ENCODE measurements around the gene KLF1.
"Not testable (repeated sequence)": the region's sequence is repeated elsewhere in the genome, so short reads cannot be mapped to it uniquely, and the experiment has no call there.

The KLF1 gene

DNA sequence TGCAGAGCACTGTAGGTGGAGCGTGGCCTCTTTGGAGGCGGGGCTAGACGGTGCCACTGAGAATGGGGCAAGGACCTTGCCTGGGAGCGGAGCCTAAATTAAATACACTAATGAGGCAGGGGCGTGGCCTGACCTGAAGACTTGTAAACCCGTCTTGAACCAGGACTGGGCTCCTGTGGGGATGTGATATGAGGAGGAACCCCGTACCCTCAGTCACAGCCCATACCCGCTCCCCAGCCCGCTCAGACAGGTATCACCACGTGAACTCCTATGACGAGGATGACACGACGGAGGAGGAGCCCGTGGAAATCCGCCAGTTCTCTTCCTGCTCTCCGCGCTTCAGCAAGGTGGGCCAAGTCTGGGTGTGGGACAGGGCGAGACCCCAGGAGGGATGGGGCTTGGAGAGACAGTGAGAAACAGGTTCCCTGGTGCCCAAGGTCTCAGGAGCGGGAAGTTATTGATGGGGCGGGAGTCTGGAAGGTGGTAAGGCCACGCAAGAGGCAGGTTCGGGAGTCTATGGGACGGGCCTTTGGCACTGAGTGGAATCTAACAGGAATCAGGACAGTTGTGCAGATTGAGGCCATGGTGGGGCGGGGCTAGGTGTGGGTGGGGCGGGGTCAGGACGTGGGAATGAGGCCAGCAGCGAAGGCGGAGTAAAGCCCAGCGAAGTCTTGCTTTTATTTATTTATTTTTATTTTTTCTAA, 20.4 kb downstream of the KLF1 start:
- DNase-seq, result no peak

- no peak for DNase-seq
Observed at GRCh38 chr19:12865746-12866415, 21.1 kb downstream of the KLF1 start.

DNA sequence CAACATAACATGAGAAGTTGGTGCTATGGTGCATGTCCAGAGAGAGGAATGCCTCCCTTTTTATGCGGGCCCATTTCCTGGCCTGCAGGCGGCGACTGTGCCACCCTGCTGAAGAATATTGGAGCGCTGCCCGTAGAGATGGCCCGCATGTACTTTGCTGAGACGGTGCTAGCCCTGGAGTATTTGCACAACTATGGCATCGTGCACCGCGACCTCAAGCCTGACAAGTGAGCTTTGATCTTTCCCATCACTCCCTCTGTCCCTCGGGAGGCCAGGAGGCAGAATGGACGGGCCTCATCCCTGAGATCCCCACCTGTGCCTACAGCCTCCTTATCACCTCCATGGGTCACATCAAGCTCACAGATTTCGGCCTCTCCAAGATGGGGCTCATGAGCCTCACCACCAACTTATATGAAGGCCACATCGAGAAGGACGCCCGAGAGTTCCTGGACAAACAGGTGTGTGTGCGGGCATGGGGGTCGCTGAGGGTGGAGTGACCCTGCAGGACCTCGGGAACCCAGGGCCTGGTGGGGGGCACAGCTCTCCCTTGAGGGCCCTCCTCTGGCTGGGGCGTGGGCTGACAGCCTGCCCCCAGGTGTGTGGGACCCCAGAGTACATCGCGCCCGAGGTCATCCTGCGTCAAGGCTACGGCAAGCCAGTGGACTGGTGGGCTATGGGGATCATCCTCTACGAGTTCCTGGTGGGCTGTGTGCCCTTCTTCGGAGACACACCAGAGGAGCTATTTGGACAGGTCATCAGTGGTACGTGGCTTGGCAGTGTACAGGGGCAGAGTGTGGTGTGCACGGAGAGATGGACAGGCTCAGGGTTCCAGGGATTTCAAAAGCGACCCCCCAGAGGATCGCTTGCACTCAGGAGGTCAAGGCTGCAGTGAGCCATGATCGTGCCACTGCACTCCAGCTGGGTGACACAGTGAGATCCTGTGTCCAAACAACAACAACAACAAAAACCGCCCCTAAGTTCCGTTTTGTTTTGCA, 22.0 kb downstream of the KLF1 start:
- no peak for DNase-seq

GRCh38 chr19:12864143-12864542, 22.9 kb downstream of the KLF1 start:
- DNase-seq, result no peak

DNA sequence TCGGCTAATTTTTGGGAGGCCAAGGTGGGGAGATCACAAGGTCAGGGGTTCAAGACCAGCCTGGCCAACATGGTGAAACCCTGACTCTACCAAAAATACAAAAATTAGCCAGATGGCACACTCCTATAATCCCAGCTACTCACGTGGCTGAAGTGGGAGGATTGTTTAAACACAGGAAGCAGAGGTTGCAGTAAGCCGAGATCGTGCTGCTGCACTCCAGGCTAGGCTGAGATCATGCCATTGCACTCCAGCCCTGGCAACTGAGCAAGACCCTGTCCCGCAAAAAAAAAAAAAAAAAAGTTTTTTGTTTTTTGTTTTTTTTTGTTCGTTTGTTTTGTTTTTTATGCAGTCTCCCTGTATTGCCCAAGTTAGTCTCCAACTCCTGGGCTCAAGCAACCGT, 27.5 kb downstream of the KLF1 start:
- no peak for DNase-seq

DNA sequence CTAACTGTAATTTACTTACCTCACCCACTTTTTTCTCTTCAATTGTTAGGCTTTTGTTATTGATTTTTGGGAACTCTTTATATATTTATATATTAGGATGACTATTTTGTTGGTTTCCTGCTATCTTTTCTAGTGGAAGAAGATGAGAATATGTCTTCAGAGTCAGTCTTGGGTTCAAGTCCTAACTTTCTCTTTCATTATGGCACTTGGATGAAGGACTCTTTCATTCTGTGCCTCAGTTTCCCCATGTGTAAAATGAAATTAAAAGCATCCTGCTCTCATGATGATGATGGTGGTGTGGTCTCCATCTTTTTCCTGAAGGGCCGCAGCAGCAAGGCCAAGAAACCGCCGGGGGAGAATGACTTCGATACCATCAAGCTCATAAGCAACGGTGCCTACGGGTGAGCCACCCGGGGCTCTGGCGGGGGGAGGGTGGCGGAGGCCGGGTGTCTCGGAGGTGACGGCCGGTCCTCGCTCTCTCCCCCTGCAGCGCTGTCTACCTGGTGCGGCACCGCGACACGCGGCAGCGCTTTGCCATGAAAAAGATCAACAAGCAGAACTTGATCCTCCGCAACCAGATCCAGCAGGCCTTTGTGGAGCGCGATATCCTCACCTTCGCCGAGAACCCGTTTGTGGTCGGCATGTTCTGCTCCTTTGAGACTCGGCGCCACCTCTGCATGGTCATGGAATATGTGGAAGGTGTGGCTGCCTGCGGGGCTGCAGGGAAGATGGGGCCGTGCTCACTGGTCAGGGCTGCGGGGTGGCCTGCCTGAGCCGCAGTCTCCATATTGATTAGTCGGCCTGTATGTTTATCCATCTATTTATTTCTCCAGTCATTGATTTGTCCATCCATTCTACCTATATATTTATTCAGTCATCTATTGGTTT, 28.7 kb downstream of the KLF1 start:
- no peak for DNase-seq

DNA sequence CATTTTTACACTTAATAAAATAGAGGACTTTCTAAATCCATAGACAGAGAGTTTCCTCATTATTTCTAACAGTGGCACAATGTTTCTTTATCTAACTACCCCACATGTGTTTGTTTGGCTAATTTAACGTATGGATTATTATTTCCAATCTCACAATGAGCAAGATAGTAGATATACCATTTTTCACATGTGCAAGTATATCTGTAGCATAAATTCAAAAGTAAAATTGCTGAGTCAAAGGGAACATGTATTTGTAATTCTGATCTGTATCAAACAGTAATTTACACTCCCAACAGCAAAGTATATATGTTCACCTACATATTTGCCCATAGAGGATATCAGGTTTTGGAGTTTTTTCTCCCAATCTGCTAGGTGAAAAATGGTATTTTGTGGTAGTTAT, 30.3 kb downstream of the KLF1 start:
- DNase-seq, result no peak

DNA sequence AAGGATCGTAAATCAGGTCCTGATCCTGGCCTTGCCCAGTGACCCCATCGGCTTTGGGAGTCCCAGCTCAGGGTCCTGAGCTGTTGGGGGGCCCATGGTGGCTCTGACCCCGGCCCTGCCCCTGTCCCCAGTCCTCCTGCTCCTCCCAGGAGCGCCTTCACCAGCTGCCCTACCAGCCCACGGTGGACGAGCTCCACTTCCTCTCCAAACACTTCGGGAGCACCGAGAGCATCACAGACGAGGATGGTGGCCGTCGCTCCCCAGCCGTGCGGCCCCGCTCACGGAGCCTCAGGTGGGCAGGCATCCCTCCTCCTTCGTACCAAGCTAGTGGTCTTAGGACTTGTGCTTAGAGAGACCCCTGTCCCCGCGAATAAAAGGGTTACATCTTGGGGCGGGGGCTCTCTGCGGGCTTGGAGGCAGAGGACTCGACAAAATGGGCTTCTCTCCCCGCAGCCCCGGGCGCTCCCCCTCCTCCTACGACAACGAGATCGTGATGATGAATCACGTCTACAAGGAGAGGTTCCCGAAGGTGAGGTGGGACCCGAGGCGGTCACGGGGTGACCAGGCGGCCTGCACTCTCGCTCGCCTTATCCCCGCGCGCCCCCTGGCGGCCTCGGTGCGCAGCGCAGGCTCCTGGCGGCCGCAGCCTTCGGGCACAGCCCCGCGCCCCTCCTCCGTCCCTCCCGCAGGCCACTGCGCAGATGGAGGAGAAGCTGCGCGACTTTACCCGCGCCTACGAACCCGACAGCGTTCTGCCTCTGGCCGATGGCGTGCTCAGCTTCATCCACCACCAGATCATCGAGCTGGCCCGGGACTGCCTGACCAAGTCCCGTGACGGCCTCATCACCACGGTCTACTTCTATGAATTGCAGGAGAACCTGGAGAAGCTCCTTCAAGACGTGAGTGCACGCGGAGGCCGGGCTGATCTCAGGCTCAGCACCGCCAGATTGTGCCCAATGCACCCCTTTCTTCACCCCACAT, 39.6 kb downstream of the KLF1 start:
- no peak for DNase-seq

DNA sequence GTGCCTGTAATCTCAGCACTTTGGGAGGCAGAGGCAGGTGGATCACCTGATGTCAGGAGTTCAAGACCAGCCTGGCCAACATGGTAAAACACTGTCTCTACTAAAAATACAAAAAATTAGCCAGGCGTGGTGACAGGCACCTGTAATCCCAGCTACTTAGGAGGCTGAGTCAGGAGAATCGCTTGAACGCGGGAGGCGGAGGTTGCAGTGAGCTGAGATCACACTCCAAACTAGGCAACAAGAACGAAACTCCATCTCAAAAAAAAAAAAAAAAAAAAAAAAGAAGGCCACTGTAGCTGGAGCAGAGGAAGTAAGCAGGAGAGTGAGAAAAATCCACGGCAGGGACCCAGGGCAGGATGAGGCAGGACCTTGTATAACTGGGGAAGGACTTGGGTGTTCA, 40.4 kb downstream of the KLF1 start:
- DNase-seq, result not testable (repeated sequence)

- no peak for DNase-seq
Observed at GRCh38 chr19:12843999-12844732, 42.8 kb downstream of the KLF1 start.

DNA sequence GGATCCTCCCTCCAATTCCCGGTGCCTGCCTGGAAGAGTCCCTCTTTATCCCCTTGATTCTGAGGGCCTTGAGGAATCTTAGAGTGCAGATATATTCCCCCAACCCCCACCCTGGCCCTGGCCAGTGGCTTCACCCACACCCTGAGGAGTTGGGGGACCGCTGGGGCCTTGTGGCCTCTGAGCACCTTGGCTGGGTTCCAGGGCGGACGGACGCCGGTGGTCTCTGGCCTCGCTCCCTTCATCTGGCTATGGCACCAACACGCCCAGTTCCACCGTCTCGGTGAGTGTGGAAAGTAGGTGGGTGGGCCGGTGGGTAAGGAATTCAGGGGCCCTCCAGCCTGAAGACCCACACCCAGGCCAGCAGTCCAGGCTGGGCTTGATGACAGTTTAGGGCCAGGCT, 43.7 kb downstream of the KLF1 start:
- DNase-seq, result no peak

- no peak for DNase-seq
Observed at GRCh38 chr19:12842511-12842910, 44.5 kb downstream of the KLF1 start.

DNA sequence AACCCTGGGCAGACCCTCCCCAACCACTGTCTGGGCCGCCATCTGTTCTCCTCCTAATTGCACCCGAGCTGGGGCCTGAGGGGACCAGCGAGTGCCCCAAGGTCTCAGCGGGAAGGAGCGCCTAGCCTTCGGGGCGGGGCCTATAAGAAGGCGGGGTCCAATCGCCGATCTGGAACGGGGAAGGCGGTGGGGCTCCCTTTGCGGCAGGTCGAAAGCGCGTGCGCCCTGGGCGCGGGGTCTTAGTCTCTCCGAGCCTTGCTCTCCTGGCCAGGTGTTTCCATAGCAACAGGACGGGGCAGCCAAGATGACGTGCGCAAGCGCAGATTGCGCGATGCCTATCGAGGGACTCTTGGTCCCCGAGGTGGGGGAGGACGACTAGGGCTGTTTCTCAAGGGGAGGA, 45.9 kb downstream of the KLF1 start:
- DNase-seq, result no peak

GRCh38 chr19:12840091-12841079, 46.6 kb downstream of the KLF1 start:
- DNase-seq, result no peak

- no peak for DNase-seq
Observed at GRCh38 chr19:12838886-12839756, 47.9 kb downstream of the KLF1 start.

GRCh38 chr19:12838182-12838885, 48.7 kb downstream of the KLF1 start, which contains the start of gene MAST1:
Gene MAST1, plus strand, starts transcription at chr19:12838515. Its CDS starts 58 bp downstream, at chr19:12838573.
- no peak for DNase-seq

GRCh38 chr19:12837225-12837624, 49.8 kb downstream of the KLF1 start:
- DNase-seq, result no peak

DNA sequence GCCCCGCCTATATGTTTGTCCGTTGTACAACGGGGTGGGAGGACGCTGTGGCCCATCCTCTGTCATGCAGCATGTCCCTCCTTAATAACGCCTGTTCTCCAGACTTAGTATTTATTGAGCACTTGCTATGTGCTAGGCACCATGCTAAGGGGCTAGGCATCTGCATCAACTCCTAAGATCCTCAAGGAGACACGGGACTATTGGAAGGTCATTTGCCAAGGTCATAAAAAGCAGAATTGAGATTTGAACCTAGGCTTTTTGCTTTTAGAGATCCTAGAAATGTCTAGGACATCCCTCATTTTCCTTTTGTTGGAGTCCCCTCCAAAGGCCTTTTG, 50.5 kb downstream of the KLF1 start:
- no peak for DNase-seq
